Renal cortical epithelial cell (primary cell): Measurements from ENCODE around the gene TRIM29. TPM values are rescaled to one million over a fixed set of nuclear protein-coding genes. Genes with fewer than 3 reads are reported as not detected.

Source experiments
- DNase-seq: peaks from one replicate; pipeline ENCODE4 v3.0.0-alpha.2; 2011; ENCODE audit warnings: low read depth
- total RNA-seq: library from RNA; depleted of rRNA; stranded (reverse); fragments of >200 nt; gene quantifications from 2 replicates; pipeline ENCODE4 v1.2.3, GENCODE V29; 2014

TRIM29 gene
- total RNA-seq, 1 donor from 2014 or later = 2.4 TPM

DNA sequence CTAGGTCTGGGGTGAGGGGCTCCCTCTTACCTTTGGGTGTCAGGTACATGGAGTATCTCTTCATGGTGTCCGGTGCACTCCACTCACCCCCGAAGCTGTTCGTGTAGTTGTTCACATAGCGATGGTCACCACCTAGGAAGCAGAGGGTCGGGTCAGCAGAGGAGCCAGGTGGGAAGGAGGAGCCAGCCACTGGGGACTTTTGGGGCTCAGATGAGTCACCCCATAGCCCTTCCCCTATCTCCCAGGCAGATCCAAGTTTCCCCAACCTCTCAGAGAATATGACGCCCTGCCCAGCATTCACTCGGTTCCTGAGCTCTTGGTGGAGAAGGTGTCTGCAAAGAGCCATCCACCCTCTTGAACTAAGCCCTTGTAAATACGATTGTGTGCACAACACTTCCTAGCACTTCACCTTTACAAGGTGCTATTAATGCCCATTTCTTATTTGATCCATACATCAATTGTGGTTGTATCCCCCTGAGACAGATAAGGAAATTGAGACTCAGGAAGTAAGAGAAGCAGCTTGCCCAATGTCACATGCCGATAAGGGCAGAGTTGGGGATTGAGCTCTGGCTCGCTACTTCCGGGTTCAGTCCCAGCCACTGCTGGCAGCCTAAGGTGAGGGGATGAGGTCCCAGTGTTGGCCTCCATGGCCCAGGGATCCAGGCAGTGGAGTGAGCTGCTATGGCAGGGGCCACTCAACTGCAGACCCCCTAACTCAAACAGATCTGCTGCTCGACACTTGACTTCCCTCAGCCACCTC is 14.8 kb downstream of the TRIM29 start:
- DNase-seq = no peak

DNA sequence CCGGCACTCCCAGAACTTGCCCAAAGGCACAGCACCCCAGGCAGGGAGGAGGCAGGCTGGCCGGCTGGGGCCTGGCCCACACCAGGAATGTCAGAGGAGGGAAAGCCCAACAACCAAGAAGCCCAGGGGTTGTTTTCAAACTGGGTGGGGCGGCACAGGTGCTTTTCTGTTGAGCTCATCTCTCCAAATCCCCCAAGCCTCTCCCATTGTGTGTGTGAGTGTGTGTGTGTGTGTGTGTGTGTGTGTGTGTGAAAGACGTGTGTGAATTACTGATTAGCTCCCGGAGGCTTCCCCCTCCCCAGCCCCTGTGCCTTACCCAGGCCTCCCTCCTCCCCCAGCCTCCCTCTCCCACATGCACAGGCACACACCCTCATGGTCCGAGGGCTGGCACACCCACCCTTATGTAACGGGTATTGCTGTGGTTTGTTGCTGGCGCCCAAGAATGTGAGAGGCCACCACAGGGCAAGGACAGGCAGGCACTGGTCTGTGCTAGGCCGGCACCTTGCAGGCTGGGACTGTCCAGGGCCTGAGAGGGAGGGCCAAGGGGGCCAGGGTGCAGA is 15.9 kb downstream of the TRIM29 start:
- peak; percentile 59 for DNase-seq

DNA sequence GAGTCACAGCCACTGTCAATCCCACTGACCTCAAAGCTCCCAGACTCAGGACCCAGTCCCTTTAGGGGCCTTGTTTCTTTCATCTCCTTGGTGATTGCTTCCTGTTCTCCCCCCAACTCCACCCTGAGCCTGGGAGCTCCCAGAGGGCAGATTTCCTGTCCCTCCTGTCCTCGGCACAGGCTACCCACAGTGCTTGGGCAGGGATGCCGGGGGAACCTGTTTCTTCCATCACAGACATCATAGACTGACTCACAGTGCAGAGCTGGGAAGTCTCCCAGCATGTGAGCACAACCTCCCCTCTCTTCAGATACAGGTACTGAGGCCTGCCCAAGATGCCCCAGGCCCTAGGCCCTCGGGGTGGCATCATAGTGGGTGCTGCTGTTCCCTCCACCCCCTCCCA is 16.6 kb downstream of the TRIM29 start:
- peak; percentile 33 for DNase-seq

DNA sequence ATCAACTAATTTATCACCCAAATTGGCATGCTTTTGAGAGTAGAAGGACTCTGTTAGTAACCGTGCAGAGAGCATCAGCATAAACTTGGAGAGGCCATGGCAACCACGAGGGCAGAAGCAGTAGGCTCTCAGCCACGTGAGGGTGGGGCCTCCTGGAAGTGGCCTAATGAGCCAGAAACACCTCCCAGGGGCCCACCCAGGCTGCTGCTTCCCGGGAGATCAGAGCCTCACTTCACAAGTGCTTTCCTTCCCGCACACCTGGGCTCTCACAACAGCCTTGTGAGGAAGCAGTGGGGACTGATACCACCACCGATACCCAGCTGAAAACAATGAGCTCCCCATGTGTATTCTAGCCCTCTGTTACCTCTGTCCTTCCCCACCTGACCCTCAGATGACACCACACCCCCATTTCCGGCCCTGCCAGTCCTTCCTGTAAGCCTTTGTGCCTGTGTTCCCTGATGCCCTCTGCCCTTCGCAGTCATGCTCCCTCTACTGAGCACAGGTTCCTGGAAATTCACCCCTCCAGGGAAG is 17.0 kb downstream of the TRIM29 start:
- no peak for DNase-seq

DNA sequence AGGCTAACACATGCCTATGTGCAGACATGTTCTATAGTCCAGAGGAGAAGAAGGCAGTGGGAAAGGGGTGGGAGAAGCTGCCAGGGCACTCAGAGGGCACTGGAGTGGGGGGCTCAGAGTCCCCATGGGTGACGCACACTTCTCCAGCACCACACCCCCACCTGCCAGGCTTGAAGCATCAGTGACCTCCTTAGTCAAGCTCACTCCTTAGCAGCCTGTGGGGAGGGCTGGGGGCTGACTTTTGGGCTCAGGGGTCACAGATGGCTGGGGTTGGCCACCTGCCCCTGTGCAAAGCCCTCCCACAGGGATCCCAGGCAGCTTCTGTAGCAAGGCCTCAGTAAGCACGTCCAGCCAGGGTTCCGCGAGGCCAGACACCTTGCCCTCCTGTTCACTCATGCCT is 18.8 kb downstream of the TRIM29 start:
- DNase-seq = no peak

DNA sequence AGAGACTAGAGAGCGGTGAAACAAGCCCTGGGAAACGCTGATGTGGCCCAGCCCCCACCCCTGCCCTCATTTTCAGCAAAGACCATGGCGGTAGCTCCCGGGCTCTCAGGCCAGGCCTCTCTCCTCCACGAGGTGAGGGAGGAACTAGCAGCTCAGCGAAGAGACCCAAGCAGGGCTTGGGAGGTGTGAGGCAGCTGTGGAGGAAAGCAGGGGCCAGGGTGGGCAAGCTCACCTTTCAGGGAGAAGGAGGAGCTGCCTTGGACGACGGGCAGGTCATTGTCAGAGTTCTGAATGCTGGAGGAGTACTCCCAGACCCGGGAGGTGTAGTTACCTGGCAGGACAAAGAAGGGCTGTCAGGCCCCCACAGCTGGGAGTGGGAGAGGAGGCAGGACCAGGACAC is 19.9 kb downstream of the TRIM29 start:
- no peak for DNase-seq

DNA sequence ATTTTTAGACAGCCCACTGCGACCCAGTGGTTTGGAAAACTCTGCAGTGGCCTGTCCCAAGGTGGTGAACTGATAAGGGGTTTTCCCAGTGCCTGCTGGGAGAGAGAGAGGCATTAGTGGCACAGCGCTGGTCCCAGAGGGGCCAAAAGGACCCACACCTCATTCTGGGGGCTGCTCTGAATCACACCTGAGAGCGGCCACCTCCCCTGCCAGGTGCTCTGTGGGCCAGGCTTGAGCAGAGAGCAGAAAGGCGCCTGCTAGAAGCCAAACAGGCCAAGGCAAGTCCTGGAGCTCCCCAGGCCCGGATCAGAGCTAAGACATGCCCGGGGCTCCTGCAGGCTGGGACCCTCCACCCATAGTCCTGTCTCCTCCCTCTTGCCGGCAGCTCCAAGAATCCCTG is 20.9 kb downstream of the TRIM29 start:
- DNase-seq = no peak

DNA sequence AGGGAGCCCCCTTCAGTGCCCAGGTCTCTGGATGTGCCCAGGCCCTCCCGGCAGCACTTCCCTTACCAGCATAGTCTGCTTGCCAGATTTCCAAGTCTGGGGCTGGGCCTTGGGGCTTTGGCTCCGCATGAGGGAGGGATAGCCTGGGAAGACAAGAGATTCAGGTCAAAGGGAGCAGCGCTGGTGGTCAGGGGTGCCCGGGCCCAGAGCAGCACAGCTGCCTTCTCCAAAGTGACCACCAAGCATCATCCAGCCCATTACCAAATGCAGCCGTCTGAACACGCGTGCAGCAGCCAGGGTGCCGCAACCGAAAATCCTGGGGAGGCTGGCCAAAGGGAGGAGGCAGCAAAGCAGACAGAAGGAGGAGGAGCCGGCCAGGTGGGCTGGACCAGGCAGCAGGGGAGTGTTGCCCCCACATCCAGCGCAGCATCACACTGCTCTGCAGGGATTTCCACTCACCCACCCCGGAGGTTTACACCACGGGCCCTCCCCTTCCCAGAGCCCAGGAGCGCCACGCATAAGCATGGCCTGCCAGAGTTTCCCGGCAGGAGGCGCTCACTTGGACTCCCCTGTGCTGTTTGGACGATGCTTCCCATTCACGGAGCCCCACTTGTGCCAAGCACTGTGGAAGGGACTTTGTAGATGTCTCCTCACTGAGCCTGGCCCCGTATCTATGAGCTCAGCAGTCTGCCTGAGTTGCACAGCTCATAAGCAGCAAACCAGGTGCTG is 22.5 kb downstream of the TRIM29 start:
- DNase-seq = no peak

DNA sequence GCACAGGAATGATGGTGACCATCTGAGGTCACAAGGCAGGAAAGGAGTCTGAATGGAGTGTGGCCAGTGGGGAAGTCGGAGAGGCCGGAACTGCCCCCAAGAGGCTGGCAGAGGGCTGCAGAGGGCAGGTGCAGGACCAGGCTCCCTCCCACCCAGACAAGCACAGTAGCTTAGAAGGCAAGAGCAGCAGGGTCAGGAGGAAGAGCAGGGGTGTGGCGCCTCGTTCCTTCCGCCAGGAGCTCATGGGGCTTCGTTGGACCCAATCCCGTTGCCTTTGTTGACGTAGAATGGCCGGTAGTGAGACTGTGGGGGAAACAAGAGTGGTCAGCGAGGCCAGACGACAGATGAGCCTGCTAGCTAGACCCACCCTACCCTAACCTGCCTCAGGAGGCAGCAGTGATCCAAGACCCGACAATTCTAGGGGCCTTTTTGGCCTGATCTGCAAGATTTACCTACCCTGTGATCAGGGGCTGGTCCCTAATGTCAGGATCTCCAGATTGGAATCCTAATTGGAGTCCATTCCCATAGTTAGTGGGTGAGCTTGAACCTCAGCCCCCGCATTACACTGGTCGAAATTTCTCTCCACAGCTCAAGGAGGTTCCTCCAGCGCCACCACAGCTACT is 25.6 kb downstream of the TRIM29 start:
- DNase-seq = no peak

DNA sequence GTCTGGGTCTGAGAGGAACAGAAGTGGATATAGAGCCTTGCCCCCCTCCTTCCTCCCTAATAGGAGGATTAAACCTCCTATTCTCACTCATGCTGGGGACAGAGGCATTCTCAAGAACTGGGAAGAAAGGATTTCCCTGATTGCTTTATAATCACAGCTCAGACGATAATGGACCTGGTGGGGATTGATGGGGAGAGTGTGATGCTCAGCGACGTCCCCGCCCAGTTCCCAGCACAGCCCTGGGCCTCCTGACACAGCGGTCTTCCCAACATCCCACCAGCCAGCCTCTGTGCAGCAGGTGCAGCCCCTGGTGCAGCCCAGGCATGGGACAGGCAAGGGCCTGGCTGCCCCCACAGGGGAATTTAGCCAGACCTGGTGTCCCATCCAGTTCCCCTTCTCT is 28.4 kb downstream of the TRIM29 start:
- DNase-seq = no peak

DNA sequence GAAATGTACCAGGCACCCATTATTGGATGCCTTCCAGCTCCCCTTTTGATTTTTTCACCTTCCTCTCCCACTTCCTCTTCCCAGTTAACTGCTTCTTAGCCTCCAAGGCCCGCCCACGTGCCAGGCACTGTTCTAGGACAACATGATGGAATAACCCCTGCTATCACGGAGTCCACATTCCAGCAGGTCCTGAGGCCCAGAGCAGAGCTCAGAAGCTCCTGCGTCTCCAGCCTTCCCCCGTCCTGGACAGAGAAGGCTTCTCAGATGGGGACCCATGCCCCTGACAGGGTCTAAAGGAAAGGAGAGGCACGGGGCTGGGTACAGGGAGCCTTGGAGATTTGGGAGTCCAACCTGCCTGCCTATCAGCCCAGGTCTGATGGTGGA is 29.1 kb downstream of the TRIM29 start:
- no peak for DNase-seq

DNA sequence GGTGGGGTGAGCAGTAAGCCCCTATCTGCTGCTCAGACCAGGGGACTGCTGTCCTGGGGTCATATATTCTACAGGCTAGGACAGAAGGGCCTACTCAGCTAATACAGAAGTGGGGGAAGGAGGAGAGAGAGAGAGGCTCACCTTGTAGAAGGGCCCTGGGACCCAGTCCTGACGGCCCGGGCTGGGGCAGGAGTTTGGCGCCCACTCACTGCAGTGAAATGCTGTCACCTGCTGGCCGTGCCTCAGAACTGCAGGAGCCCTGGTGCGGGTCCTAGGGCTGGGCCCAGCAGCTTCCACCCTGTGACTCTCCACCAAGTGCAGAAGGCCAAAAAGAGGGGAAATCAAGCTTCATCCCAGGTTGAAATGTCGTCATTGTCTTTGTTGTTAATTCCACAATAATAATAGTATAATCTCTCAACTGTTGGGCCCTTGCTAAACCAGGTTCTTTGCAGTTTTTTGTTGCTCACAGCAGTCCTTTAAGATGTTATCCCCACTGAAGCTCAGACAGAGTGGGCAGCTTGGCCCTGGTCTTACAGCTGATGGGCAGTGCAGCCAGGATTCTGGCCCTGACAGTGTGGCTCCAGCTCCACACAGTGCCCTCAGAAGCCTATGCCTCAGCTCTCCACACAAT is 29.6 kb downstream of the TRIM29 start:
- peak; percentile 11 for DNase-seq

DNA sequence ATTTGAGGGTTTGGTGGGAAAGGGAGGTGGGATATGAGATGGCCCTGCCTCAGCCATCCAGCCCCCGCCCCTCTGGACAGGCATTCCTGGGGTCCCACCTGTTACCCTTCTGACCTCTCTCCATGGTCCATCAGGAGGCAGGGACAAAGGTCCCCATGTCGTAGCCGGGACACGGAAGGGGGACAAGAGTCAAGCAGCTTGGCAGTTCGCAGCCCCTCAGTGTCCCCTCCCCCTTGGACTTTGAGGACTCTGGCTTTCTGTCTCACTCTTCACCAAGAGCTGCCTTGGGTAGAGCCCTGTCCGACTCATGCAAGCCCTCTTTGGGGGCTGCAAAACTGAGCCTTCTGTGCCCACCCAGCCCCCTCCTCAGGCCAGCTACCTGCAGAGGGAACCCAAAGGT is 30.2 kb downstream of the TRIM29 start:
- DNase-seq = no peak

DNA sequence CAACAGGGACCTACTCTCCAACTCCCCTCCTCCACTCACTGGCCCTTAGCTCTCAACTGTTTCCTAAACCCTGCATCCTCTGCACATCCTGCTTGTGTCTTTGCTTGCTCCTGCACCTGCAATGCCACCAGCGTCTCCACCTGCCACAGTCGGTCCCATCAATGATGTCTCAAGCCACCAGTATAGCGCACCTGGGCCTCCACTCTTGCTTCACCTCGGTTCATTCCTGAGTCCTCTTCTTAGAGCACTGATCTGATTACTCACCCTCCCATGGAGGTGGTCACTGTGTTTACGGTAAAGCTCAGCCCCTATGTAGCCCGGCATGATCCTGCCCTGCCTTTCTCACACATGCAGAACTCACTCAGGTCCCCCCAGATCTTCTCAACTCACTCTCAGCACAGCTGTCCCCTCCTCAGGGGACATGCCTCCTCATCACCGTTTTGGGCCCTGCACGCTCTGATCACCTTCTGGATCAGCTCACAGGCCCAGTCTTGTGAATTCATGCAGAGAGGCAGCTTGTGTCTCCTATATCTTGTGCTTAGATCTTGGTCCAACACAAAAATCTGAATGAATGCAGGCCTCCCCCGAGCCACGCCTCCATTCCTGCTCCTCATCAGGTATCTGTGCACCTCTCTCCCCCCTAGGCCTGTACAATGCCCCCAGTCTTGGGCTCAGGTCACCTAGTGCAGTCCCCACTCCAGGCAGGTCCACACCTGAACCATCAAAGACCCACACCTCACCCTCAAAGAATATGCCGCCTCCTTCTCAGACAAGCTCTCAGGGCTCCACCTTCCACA is 31.4 kb downstream of the TRIM29 start:
- no peak for DNase-seq

DNA sequence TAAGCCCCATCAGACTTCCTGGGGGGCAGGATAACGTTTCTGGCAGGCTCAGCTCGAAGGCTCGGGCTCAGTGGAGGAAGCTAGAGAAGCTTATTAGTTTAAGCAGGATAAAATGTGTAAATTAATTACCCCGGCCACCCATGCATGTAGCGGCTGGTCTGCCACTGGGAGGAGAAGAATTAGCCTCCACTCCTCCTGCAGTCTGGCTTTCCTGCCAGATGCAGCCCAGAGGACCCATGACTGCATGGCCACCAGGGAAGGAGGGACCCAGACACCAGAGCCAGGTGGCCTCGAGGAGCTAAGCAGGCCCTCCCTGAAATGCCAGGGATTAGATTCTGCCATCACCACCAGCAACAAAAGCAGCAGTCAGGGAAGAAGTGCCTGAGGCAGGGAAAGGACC is 32.3 kb downstream of the TRIM29 start:
- DNase-seq = no peak

DNA sequence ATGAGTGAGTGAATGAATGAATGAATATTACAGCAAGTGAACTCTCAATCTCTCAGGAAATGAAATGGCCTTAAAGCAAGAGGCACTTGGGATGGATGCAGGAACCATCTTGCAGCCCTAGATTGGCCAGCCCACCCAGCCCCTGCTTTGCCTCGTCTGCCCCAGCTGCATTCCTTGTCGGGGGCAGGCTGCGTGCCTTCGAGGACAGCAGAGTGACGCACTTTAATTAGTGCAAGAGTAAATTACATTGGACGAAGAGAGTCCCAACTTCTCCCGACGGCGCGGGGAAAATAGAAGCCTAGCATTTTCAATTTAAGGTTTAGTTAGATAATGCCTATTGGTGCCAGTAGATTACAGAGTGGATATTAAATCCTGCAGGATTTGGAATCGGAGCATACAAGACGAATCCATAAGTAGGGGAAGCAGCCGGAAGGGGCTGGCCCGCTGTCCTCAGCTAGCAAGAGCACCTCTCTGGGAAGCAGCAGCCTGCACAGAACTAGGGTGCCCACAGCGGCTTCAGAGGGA is 33.8 kb downstream of the TRIM29 start:
- DNase-seq = no peak

DNA sequence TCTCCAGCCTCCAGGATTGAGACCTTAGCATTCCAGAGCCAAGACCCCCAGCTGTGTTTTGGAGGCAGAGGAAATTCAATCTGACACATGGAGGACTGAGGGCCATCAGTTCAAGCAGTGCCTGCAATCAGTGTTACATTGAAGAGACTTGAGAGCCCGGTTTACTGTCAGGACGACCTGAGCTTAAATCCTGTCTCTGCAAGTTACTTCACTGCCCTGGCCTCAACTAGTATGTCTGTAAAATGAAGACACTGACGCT is 35.1 kb downstream of the TRIM29 start:
- no peak for DNase-seq

DNA sequence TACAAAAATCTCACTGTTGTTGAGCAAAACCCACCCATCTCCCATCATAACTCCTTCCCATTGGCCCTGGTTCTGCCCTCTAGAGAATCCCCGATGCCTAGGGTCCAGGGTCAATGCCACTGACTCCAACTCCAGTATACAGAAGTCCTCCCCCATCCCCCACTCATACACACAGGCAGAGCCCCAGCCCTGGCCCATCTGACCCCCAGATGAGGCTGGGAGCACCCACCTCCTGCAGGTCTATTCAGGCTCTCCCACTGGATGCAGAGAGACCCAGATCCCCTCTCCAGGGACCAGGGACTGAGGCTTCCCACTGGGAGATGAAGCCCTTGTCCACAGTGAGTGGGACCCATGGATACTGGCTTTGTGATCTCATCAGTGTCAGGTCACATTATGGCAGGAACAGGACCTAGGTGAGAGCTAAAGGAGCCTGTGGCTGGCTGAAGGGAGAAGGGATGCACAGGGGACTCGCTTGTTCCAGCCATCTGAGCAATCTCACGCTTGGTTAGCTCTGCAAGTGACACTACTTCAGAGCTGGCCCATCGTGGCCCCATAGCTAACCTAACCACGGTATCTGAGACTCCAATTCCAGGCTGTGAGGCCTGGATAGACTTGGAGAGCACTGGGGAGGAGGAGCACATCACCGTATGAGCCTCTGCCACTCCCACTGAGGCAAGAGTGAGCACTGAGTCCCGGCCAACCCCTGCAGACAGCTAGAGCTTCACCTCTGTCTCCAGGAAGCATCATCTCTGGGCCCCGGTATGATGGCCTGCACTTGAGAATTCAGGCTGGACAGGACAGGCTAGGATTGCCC is 35.7 kb downstream of the TRIM29 start:
- no peak for DNase-seq

DNA sequence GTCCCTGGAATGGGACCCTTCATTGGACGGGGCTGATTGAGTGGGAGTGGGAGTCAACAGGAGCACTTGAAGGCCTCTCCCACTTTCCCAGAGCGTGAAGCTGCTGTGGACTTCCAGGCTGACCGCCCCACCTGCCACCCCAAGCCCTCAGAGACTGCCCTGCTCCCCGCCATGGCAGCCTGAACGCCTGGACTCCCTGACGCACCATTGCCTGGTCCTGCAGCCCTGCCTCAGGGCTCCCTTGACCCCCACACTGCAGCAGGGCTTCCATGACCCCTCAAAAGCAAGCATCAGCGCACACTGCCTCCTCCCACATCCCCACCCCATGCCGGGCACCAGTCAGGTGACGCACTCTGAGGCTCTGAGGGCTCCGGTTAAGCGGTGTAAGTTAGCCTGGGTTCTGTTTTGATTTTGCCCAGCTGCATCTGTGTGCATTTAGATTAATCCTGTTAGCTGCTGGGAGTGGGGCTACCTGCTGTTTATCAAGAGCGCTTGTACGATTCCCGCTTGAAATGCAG is 39.4 kb downstream of the TRIM29 start:
- no peak for DNase-seq

DNA sequence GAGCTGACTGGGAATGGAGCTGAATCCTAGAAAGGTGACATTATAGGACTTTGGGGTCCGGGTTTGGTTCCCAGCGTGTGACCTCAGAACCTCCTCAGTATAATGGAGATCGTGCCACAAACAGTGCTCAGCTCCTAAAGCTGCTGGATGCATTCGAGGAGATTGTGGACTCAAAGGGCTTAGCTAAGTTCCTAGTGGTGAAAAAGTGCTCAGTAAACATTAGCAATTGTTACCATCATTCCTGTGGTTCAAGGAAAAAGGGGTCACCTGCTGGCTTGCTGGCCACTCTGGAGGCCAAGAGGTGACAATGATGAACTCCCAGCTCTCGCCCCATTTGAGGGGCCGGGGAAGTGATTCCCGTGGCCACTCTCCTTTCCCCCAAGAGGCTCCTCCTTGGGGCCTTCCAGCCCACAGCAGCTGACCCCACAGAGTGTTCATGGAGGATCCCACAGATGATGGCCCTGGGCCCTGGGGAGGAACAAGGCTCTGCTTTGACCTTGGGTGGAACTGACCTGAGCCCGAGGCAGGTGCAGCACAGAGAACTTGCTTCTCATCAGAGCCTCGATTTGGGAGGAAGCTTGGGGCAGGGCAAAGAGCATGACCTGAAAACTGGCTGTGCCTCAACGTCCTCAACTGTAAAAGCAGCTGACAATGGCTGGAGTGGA is 40.1 kb downstream of the TRIM29 start:
- DNase-seq = no peak
